Gastroesophageal sphincter (tissue), 4 donors: ENCODE results near the gene TSPYL4. TPM values are rescaled to one million over a fixed set of nuclear protein-coding genes. Genes with fewer than 3 reads are reported as not detected.

Experiments used
- ATAC-seq: fragments of 150-250 bp; one replicate; pipeline ENCODE4 v1.9.1; 2016; ENCODE audit warnings: mild to moderate bottlenecking, moderate library complexity
- H3K27ac ChIP-seq, 4 donors: fragments of 200-600 bp; sonication (generic) in 3 of 4; 1 replicate in 3 of 4; 2 replicates in 1 of 4; pipeline ENCODE4 v1.5.1; 2016 to 2019
- H3K27me3 ChIP-seq: fragments of 200-600 bp; sonication (generic); one replicate; pipeline ENCODE4 v1.5.1; 2019
- H3K36me3 ChIP-seq, 2 donors: fragments of 200-600 bp; sonication (generic); one replicate each; pipeline ENCODE4 v1.5.1; 2019; ENCODE audit warnings: control low read depth in 1 of 2
- H3K4me1 ChIP-seq, 3 donors: fragments of 200-600 bp; sonication (generic); 1 replicate in 2 of 3; 2 replicates in 1 of 3; pipeline ENCODE4 v1.5.1; 2016 to 2019; ENCODE audit warnings: control low read depth in 2 of 3
- H3K4me3 ChIP-seq, 2 donors: fragments of 200-600 bp; sonication (generic); one replicate each; pipeline ENCODE4 v1.5.1; 2019; ENCODE audit warnings: mild to moderate bottlenecking in 1 of 2, moderate library complexity in 1 of 2
- H3K9me3 ChIP-seq, 3 donors: fragments of 200-600 bp; sonication (generic); one replicate each; pipeline ENCODE4 v1.5.1; 2017 to 2019; ENCODE audit warnings: control low read depth in 2 of 3
- EP300 ChIP-seq: sonication (generic); formaldehyde crosslinking; IDR thresholded peaks from one replicate; pipeline ENCODE4 v1.6.1; 2017; ENCODE audit warnings: antibody characterized with exemption, mild to moderate bottlenecking
- POLR2A ChIP-seq, 2 donors: fragments of 450-650 bp; IDR thresholded peaks; one replicate each; pipeline ENCODE4 v1.6.1; 2017; ENCODE audit warnings: antibody characterized with exemption in 2 of 2, mild to moderate bottlenecking in 2 of 2, moderate library complexity in 1 of 2
- POLR2AphosphoS5 ChIP-seq: sonication (generic); formaldehyde crosslinking; IDR thresholded peaks from one replicate; pipeline ENCODE4 v1.6.1; 2017; ENCODE audit warnings: antibody characterized with exemption
- WGBS, 2 donors: methylation state at CpG; one replicate each; pipeline ENCODE4 v1.1.5; 2018; ENCODE audit warnings: low coverage in 1 of 2; 5-methylcytosine and 5-hydroxymethylcytosine counted together
- total RNA-seq, 4 donors: library from RNA; depleted of rRNA; stranded (reverse); fragments of >200 nt; gene quantifications; one replicate each; pipeline ENCODE4 v1.1.0, GENCODE V29; 2016
- TF ChIP-seq, protein P1 (sequence below), 4 experiments: fragments of 200-600 bp in 2 of 4; fragments of 450-650 bp in 2 of 4; sonication (generic) in 1 of 4; IDR thresholded peaks; one replicate each; pipeline ENCODE4 v1.5.1; 2017 to 2019; ENCODE audit warnings: antibody characterized with exemption in 4 of 4, mild to moderate bottlenecking in 2 of 4, moderate library complexity in 2 of 4

Gene TSPYL4
- total RNA-seq, 4 donors from 2014 or later: 19.1 to 28.5 (median 20.0) TPM

DNA sequence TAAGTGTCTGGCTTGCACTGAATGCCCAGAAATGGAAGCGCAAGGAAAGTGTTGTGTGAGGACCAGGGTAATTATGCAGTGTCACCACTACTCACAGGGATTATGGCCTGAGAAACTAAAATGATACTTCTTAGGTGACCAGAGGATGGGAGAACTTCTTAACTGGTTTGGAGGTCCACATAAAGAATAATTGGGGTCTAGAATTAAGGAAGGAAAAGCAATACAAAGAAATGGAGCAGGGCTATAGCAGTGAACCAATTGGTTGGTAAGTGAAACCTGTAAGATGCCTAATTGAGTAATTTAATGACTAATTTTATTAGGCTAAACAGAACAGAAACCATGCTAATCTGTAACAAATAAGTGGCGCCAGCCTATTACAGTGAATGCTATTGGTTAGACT, 5.3 kb downstream of the TSPYL4 start:
- 90 to 100% methylated on average over 2 of the region's 2 CpGs for WGBS, 2 donors
- ATAC-seq: no peak
- TF ChIP-seq, protein P1, sequence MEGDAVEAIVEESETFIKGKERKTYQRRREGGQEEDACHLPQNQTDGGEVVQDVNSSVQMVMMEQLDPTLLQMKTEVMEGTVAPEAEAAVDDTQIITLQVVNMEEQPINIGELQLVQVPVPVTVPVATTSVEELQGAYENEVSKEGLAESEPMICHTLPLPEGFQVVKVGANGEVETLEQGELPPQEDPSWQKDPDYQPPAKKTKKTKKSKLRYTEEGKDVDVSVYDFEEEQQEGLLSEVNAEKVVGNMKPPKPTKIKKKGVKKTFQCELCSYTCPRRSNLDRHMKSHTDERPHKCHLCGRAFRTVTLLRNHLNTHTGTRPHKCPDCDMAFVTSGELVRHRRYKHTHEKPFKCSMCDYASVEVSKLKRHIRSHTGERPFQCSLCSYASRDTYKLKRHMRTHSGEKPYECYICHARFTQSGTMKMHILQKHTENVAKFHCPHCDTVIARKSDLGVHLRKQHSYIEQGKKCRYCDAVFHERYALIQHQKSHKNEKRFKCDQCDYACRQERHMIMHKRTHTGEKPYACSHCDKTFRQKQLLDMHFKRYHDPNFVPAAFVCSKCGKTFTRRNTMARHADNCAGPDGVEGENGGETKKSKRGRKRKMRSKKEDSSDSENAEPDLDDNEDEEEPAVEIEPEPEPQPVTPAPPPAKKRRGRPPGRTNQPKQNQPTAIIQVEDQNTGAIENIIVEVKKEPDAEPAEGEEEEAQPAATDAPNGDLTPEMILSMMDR (IDR thresholded peaks at IDR 0.05): no peak
- TF ChIP-seq POLR2AphosphoS5: no peak
- no peak for TF ChIP-seq EP300
- no peak for TF ChIP-seq POLR2A (IDR thresholded peaks at IDR 0.05)
- Histone ChIP-seq H3K36me3 (peaks cover 0 to 8% of the 10 kb centered on the region in 2 donors), H3K27me3 (no peaks in the 10 kb centered on the region), H3K4me3 (no peak overlapping the region), H3K4me1 (peaks cover 28 to 57% (median 30%) of the 10 kb centered on the region in 3 donors), H3K27ac (peak overlapping the region in 1 of 4 donors; percentile 20), H3K9me3 (no peaks in the 10 kb centered on the region)

DNA sequence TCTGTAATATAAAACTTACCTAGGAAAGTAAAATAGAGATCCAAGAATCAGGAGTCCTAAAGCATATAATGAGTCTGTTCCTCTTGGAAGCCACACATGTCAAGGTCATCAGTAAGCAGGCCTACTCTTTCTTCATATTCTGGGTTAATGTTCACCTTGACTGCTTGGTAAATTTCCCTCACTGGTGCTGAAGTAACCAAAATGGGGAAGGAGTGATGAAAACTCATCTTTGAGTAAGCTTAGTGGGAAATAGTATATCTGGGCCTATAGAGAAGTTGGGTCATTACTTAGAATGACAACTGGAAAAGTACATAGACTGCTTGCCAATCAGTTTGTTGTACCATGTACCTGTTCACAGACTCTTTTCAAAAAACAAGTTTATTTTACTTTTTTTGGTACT, 6.6 kb downstream of the TSPYL4 start:
- Histone ChIP-seq H3K4me3 (no peak overlapping the region), H3K27ac (no peak overlapping the region), H3K27me3 (no peaks in the 10 kb centered on the region), H3K4me1 (peaks cover 22 to 47% (median 23%) of the 10 kb centered on the region in 3 donors), H3K9me3 (no peaks in the 10 kb centered on the region), H3K36me3 (peaks cover 0 to 8% of the 10 kb centered on the region in 2 donors)
- TF ChIP-seq, protein P1 (IDR thresholded peaks at IDR 0.05): no peak
- no peak for TF ChIP-seq POLR2A (IDR thresholded peaks at IDR 0.05)
- TF ChIP-seq EP300: no peak
- no peak for TF ChIP-seq POLR2AphosphoS5
- no peak for ATAC-seq

DNA sequence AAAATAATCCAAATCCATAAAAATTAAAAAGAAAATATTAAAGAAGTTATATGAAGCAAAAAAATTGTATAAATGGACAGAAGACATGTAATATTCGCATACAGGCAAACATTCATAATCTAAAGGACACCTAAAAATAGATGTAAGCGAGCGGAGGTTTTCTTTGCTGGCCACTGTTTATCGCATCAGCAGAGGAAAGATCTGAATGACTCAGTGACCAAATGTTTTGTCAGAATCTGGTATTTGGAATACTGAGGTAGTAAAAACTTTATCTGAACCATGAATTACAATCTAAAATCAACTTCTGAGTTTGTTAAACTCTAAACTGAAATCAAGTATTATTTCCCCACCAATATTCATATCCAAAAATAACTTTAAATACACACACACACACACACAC, 7.8 kb downstream of the TSPYL4 start:
- 74 to 85% methylated on average over 4 of the region's 4 CpGs for WGBS, 2 donors
- TF ChIP-seq, protein P1 (IDR thresholded peaks at IDR 0.05): no peak
- no peak for TF ChIP-seq POLR2AphosphoS5
- TF ChIP-seq EP300: no peak
- no peak for TF ChIP-seq POLR2A (IDR thresholded peaks at IDR 0.05)
- H3K27ac ChIP-seq: no peak overlapping the region
- peaks cover 0 to 8% of the 10 kb centered on the region in 2 donors for H3K36me3 ChIP-seq
- no peak for ATAC-seq
- H3K4me1 ChIP-seq: peaks cover 12 to 35% (median 14%) of the 10 kb centered on the region in 3 donors
- H3K4me3 ChIP-seq: no peak overlapping the region
- H3K27me3 ChIP-seq: no peaks in the 10 kb centered on the region
- no peaks in the 10 kb centered on the region for H3K9me3 ChIP-seq

DNA sequence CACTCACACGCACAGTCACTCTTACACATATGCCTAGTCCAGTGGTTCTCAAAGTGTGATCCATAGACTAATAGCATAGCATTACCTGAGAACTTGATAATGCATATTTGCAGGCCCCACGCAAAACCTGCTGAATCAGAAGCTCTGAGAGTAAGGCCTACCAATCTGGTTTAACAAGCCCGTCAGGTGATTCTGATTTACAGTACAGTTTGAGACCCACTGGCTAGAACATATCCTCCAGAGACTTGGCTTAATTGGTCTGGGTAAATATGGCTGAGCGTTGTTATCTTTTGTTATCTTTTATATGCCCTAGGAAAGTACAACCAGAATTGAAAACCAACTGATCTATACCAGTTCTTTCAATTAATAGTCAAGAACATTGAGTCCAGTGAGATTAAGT, 9.6 kb downstream of the TSPYL4 start:
- Histone ChIP-seq H3K4me3 (no peak overlapping the region), H3K4me1 (peaks cover 0 to 17% (median 3%) of the 10 kb centered on the region in 3 donors), H3K27ac (no peak overlapping the region), H3K27me3 (no peaks in the 10 kb centered on the region), H3K36me3 (peaks cover 0 to 10% of the 10 kb centered on the region in 2 donors), H3K9me3 (no peaks in the 10 kb centered on the region)
- 89 to 95% methylated on average over 3 to 4 of the region's 4 CpGs for WGBS, 2 donors
- no peak for ATAC-seq
- TF ChIP-seq POLR2A (IDR thresholded peaks at IDR 0.05) (no peak), POLR2AphosphoS5 (no peak), EP300 (no peak)
- TF ChIP-seq, protein P1 (IDR thresholded peaks at IDR 0.05): no peak

GRCh38 chr6:116239856-116240255, 14.0 kb downstream of the TSPYL4 start:
- no peak for TF ChIP-seq POLR2A (IDR thresholded peaks at IDR 0.05)
- TF ChIP-seq POLR2AphosphoS5: no peak
- TF ChIP-seq EP300: no peak
- TF ChIP-seq, protein P1 (IDR thresholded peaks at IDR 0.05): no peak
- H3K4me3 ChIP-seq: no peak overlapping the region
- no peak overlapping the region for H3K27ac ChIP-seq
- no peaks in the 10 kb centered on the region for H3K4me1 ChIP-seq
- ATAC-seq: no peak
- H3K36me3 ChIP-seq: peaks cover 0 to 29% of the 10 kb centered on the region in 2 donors
- H3K9me3 ChIP-seq: no peaks in the 10 kb centered on the region
- no peaks in the 10 kb centered on the region for H3K27me3 ChIP-seq
- WGBS, 2 donors: 71 to 100% methylated on average over 1 of the region's 1 CpG
